Measurements from ENCODE around the gene GFRA1. TPM values are rescaled to one million over a fixed set of nuclear protein-coding genes. Genes with fewer than 3 reads are reported as not detected.

Gene GFRA1
- total RNA-seq, 2 donors from 2014 or later, result 1.6 to 3.1 TPM

DNA sequence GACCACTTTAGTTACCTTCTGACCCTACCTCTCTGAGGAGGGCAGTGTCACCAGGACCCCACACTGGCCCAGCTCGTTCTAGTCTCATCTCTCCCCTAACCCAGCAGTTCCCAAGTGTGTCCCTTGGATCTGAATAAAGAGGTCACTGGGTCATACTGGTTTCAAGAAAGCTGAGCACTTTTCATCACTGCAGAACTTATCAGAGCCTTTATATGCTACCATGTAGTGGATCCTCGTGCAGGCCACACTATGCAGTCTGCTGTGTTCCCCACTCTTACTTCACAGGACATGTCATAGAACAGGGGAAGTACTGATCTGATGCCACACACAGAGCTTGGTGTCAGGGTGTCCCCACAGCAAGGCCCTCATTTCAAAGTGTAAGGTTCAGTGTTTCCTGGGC lies 113.8 kb downstream of the GFRA1 start:
- H3K27me3 Mint-ChIP-seq (ENCODE audit: insufficient read depth), result no peaks in the 10 kb centered on the region
- no peaks in the 10 kb centered on the region for H3K4me1 ChIP-seq (ENCODE audit: control insufficient read depth, insufficient read depth, low read length)

DNA sequence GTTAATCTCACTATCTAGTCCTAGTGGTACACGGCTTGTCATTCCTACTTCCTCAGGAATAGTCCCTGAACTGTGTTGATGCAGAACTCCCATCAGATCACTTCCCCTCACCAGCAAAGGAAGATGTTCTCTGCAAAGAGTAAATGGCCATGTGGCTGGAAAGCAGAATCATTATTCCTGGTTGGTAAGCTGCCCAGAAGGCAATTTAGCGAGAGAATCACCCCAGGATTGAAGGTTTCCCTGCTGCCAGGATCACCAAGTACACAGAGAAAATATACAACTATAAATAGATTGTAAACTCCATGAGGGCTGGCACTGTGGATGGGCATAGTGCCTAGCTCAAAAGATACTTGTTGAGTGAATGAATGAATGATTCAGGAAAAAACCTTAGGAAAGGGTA lies 115.0 kb downstream of the GFRA1 start:
- WGBS, 2 experiments (ENCODE audit: insufficient coverage in 1 of 2, insufficient read length in 1 of 2), result 96% methylated on average over 2 of the region's 2 CpGs; no CpG with 5 or more reads in 1 of the 2 experiments
- TF ChIP-seq, protein P1, sequence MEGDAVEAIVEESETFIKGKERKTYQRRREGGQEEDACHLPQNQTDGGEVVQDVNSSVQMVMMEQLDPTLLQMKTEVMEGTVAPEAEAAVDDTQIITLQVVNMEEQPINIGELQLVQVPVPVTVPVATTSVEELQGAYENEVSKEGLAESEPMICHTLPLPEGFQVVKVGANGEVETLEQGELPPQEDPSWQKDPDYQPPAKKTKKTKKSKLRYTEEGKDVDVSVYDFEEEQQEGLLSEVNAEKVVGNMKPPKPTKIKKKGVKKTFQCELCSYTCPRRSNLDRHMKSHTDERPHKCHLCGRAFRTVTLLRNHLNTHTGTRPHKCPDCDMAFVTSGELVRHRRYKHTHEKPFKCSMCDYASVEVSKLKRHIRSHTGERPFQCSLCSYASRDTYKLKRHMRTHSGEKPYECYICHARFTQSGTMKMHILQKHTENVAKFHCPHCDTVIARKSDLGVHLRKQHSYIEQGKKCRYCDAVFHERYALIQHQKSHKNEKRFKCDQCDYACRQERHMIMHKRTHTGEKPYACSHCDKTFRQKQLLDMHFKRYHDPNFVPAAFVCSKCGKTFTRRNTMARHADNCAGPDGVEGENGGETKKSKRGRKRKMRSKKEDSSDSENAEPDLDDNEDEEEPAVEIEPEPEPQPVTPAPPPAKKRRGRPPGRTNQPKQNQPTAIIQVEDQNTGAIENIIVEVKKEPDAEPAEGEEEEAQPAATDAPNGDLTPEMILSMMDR (conservative IDR thresholded peaks at IDR 0.05), result no peak
- Mint-ChIP-seq H3K36me3 (ENCODE audit: low read depth) (no peaks in the 10 kb centered on the region), H3K9me3 (no peaks in the 10 kb centered on the region), H3K4me3 (no peak overlapping the region), H3K27ac (no peak overlapping the region), H3K27me3 (ENCODE audit: insufficient read depth) (no peaks in the 10 kb centered on the region), H3K4me1 (no peaks in the 10 kb centered on the region)
- no peak overlapping the region for H3K4me3 ChIP-seq (ENCODE audit: low read length)
- H3K4me1 ChIP-seq (ENCODE audit: control insufficient read depth, insufficient read depth, low read length), result no peaks in the 10 kb centered on the region
- no peaks in the 10 kb centered on the region for H3K9me3 ChIP-seq (ENCODE audit: control insufficient read depth, low read length)
- H3K27ac ChIP-seq (ENCODE audit: low read depth, low read length), result no peak overlapping the region
- no peak overlapping the region for H3K9ac ChIP-seq (ENCODE audit: extremely low read depth, low read length, poor library complexity, severe bottlenecking)
- DNase-seq, result no peak
- no peaks in the 10 kb centered on the region for H3K36me3 ChIP-seq (ENCODE audit: control insufficient read depth, insufficient read depth, low read length)
- H3K27me3 ChIP-seq (ENCODE audit: control insufficient read depth, insufficient read depth, low read length, poor library complexity, severe bottlenecking), result no peaks in the 10 kb centered on the region

More for the DNA sequence above, 113.8 kb downstream of the GFRA1 start:
- Mint-ChIP-seq H3K4me1 (no peaks in the 10 kb centered on the region), H3K27ac (no peak overlapping the region), H3K4me3 (no peak overlapping the region), H3K9me3 (no peaks in the 10 kb centered on the region), H3K36me3 (ENCODE audit: low read depth) (no peaks in the 10 kb centered on the region)
- Histone ChIP-seq H3K9ac (ENCODE audit: extremely low read depth, low read length, poor library complexity, severe bottlenecking) (no peak overlapping the region), H3K9me3 (ENCODE audit: control insufficient read depth, low read length) (no peaks in the 10 kb centered on the region), H3K36me3 (ENCODE audit: control insufficient read depth, insufficient read depth, low read length) (no peaks in the 10 kb centered on the region), H3K4me3 (ENCODE audit: low read length) (no peak overlapping the region), H3K27ac (ENCODE audit: low read depth, low read length) (no peak overlapping the region), H3K27me3 (ENCODE audit: control insufficient read depth, insufficient read depth, low read length, poor library complexity, severe bottlenecking) (no peaks in the 10 kb centered on the region)
- WGBS, 2 experiments (ENCODE audit: insufficient coverage in 1 of 2, insufficient read length in 1 of 2), result 82 to 93% methylated on average over 2 of the region's 2 CpGs
- TF ChIP-seq, protein P1 (conservative IDR thresholded peaks at IDR 0.05), result no peak
- DNase-seq, result peak; percentile 10

DNA sequence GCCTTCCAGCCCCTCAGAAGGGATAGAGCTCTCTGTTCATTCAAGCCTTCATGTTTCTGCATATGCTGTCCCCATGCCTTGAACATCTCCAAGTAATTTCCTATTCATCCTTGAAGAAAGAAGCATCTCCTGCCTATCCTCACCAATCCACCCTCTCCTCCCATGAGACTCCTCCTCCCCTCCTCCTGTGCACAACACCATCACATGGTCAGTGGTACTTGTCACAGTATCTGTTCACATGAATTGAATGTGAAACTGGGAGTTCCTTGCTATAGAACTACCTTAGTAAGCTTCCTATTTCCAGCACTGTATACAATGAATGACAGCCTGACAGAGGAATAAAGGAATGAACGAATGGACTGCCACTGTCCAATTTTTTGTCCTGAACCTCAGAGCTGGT lies 115.5 kb downstream of the GFRA1 start:
- Histone ChIP-seq H3K9me3 (ENCODE audit: control insufficient read depth, low read length) (no peaks in the 10 kb centered on the region), H3K4me1 (ENCODE audit: control insufficient read depth, insufficient read depth, low read length) (no peaks in the 10 kb centered on the region), H3K9ac (ENCODE audit: extremely low read depth, low read length, poor library complexity, severe bottlenecking) (no peak overlapping the region), H3K36me3 (ENCODE audit: control insufficient read depth, insufficient read depth, low read length) (no peaks in the 10 kb centered on the region), H3K27ac (ENCODE audit: low read depth, low read length) (no peak overlapping the region), H3K4me3 (ENCODE audit: low read length) (no peak overlapping the region), H3K27me3 (ENCODE audit: control insufficient read depth, insufficient read depth, low read length, poor library complexity, severe bottlenecking) (no peaks in the 10 kb centered on the region)
- Mint-ChIP-seq H3K9me3 (no peaks in the 10 kb centered on the region), H3K4me3 (no peak overlapping the region), H3K27me3 (ENCODE audit: insufficient read depth) (no peaks in the 10 kb centered on the region), H3K4me1 (no peaks in the 10 kb centered on the region), H3K27ac (no peak overlapping the region), H3K36me3 (ENCODE audit: low read depth) (no peaks in the 10 kb centered on the region)
- TF ChIP-seq, protein P1 (conservative IDR thresholded peaks at IDR 0.05), result no peak
- WGBS, 2 experiments (ENCODE audit: insufficient coverage in 1 of 2, insufficient read length in 1 of 2), result 91% methylated on average over 1 of the region's 1 CpG; no CpG with 5 or more reads in 1 of the 2 experiments
- DNase-seq, result no peak
